T-helper 2 cell treated with Interferon-gamma antibody and Interleukin-4, amounts not matched to agents 100 ng/mL and 5 ng/mL, for 36 hours (primary cell): Measurements from ENCODE around the gene TNS3. TPM values are rescaled to one million over a fixed set of nuclear protein-coding genes. Genes with fewer than 3 reads are reported as not detected.
"Not testable (repeated sequence)": the region's sequence is repeated elsewhere in the genome, so short reads cannot be mapped to it uniquely, and the experiment has no call there.

Experiments used
- intact Hi-C: fragments of 100-400 bp; cut with micrococcal nuclease; formaldehyde crosslinking; loops from one replicate; pipeline ENCODE4 v1.15.1; 2023
- total RNA-seq: library from RNA; stranded (reverse); gene quantifications from 2 replicates; pipeline ENCODE4 v1.2.3, GENCODE V29; 2022

Gene TNS3
- total RNA-seq, 1 donor from 2014 or later: 0.20 TPM

DNA sequence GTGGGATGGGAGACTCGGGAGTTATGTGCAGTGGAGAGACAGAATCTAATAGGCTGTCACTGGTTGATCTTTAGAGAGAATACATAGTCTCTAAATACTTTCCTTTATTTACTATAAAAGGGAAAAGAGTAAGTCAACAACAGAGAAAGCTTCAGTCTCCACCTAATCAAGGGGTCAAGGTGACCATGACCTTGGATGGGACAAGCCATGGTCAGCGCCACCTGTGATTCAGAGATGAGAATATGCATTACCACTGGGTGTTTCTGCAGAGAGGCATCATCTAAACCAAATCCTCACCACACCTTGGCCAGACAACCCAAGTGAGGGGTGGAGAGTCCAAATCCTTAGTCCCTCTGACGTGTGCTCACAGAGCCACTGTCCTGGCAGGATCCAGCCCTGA, 39.9 kb downstream of the TNS3 start:
- intact Hi-C loops: no loop called here

DNA sequence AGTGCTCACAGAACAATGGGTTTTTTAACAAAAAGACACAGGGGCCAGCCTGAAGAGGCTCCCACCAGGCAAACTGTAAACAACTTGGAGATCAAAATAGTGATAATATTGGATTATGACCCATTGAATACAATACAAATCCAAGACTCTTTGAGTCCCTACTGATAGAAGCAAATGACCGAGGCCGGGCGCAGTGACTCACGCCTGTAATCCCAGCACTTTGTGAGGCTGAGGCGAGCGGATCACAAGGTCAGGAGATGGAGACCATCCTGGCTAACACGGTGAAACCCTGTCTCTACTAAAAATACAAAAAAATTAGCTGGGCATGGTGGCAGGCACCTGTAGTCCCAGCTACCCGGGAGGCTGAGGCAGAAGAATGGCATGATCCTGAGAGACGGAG, 40.4 kb downstream of the TNS3 start:
- intact Hi-C loops: not testable (repeated sequence)

DNA sequence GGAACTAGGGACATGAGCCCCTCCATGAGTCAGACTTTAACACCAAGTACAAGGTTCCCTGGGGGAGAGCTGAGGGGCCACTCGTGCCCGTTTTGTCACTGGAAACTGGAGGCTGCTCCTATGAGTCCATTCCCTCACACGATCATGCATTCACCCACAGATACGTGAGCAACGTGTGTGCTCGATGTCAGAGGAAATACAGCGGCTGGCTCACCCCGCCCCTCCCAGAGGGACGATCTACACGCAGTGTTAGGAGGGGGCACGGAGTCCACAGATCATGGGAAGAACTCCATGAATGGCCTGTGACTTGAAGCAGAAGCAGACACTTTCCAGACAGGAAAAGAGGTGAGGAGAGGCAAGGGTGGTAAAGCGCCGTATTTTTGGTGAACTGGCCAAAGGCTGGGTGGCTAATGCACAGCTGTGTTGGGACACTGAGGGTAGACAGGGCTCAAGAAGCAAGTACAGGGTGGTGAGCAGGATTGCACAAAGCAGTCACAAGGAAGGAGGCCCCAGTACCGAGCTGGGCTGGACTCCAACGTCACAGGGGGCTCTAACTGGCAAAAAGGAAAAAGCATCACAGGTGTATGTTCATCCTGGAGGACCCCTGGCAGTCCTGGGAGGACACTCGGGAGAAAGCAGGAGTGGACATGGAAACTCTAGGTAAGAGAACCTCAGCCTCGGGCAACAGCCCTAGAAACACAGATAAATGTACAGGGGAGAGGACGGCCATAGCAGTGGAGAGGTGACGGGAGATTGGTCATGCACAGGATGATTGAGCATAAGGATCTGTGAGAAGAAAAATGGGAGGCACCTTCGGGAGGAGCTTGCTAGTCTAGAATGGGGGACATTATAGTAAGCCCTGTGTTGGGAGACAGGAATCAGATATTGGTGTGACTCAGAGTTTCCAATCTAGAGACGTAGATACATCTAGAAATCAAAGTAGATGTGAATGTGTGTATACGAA, 41.2 kb downstream of the TNS3 start:
- intact Hi-C loops: no loop called here

DNA sequence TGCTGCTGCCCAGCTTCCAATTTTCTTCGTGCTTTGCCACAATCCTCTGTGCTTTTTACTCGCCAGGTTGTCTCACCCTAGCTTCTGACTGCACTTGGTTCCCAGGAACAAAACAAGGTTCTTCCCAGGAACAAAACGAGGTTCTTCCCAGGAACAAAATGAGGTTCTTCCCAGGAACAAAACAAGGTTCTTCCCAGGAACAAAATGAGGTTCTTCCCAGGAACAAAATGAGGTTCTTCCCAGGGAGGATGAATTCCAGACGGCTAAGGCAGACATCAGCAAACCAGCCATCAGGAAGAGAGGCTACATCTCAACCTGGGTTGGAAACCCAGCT, 41.9 kb downstream of the TNS3 start:
- intact Hi-C loops: no loop called here

DNA sequence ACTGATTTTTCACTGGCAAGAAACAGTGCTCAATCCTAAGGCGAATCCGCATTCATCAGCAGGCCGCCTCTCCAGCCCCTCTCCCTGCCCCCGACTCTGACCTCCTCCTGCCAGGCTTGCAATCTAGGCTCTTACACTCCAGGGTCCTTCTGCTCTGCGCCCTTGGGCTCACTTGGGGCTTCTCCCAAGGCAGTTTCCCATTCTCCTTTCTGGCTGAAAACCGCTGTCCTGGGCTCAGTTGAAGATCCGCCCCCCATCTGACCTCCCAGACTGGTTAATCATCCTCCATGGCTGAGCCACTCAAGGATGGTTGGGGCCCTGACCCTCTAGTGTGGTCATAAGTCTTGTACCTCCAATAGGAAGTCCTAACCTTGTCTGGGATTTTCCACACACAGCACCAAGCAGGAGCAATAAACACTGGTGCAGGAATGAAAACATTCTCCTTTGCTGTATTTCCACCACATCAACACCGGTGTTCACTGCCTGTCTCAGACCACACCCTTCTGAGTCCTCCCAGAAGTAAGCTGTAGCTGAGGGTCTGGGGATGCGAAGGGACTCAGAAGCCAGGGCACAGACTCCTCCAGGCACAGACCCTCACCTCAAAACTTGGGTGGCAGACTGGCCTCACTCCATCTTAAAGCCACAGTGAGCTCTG, 42.4 kb downstream of the TNS3 start:
- intact Hi-C loops: no loop called here

DNA sequence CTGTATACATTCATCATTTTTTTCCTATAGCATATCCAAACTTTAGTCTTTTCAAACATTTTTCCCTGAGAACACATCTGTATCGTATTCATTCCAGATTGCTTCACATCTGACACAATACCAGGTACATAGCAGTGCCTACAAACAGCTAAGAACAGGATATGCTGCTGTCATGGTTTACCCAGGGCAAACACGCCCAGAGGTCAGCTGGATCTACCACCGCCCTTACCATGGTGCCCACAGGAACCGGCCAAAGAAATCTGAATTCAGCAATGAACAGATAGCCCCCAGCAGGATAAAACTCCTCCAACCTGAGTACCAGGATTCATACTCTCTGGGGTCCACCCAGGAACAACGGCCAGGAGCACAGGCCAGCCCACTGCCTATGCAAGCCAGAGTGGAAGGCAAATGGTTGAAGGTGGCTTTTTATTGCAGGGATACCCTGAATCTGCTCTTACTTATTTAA, 43.0 kb downstream of the TNS3 start:
- intact Hi-C loops: no loop called here

DNA sequence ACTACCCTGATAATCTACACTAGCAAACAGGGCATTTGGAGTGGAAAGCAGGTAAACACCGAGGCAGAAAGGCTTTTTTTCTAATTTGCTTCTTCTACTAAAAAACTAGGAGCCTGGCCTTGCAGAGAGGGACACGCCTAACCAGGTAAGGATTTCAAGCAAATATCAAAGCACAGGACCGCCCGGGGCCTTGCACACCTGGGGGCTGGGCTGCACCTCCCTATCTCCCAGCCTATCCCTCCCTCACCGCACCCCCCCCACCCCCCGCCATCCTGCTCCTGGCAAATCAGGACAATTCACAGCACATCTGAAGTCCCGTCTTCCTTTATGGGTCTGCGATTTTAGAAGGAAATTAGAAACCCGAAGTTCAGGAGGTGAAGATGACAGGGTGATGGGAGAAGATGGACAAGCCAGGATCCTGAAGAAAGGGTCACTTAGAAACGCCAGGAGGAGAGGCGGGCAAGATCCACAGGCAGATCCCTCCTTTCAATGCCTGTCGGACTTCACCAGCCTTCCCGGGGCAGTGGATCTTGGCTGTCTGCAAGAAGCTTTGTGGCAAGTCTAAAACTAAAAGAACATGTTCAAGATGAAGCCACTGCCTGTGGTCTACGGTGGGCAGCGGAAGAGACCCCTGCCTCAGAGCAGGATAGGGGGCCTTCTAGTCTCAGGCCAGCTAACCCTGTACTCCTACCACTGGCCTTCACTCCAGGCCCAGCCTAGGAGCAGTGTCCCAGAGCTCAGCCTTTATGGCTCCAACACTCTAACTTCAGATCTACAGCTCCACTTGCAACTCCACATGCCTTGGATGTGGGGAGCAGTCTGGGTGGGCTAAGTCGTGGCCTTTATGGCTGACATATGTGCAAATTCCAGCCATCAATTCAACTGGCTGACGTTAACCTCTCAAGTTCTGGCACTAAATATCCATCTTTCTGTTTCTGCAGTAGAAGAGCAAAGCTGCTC, 43.9 kb downstream of the TNS3 start:
- intact Hi-C loops: no loop called here

DNA sequence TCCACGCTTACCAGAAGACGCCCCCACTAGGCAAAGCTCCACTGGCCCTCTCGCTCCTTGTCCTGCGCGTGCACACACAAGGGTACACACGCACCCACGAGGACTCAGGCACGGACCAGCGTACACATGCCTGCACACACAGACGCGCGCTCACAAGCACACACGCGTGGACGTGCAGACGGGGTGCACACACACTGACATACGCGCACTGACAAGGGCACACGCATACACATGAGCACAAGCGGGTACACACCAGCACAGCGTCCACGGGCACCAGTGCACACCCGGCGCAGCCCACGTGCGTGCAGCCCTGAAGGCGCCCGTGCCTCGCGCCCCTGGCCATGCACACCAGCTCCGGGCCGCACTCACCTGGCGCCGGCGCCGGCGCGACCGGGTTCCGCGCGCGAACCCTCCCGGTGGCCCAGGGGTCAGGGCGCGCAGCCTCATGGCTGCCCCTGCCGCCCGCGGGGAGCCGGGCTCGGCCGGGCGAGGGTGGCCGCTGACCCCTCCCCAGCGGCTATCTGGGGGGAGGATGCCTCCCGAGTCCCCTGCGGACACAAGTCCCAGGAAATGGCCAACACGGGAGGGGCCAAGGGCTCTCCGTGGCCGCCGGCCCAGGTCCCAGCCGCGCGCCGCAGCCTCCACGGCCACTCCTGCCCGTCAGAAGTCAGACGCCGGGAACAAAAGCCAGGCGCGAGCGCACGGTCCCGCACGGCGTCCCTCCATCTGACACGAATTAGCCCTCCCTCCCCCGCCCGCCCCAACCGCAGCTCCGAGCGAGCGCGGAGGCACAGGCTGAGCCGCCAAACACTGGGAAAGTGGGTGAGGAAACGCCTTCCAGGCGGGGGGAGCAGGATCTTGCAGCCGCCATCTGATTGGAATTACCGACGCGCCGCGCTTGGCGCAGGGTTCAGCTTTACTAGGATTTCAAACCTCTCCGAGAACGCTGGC, 45.0 kb downstream of the TNS3 start:
- intact Hi-C loops: no loop called here

DNA sequence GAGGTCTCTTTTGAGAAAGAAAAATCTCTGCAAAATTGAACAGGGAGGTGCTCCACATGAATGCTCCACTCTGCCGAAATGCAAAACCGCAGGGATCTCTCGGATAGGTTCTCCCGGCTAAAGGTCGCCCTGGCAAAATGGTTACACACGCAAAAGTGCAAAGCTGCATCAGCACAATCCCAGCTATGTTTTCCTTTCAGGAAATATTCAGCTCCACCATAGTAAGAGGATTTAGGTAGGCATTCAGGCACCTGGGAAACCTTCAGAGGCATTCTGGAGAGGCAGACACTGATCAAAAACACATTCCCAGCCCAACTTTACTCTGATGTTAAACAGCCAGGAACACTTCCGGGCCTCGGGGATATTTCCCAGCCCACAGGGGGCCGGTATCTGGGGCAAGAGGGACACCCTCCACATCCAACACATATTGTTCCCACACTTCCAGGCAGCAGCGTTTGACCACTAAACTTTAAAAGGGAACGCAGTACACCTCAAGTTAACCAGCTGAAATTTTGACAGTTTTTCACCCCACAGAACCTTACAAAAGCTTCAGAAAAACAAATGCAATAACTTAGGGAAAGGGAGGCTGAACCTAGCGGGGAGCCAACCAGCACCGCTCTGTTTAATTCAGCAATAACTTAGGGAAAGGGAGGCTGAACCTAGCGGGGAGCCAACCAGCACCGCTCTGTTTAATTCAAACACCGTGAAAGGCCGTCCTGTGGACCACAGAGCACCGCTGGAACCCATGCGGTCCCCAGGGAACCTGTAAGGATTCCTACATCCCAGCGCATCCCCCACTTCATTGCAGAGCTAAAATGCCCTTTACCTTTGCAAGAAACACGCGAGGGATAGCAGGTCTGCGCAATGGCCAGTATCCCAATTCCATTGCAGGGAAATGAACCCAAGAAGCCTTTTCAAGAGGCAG, 45.9 kb downstream of the TNS3 start:
- intact Hi-C loops: no loop called here

DNA sequence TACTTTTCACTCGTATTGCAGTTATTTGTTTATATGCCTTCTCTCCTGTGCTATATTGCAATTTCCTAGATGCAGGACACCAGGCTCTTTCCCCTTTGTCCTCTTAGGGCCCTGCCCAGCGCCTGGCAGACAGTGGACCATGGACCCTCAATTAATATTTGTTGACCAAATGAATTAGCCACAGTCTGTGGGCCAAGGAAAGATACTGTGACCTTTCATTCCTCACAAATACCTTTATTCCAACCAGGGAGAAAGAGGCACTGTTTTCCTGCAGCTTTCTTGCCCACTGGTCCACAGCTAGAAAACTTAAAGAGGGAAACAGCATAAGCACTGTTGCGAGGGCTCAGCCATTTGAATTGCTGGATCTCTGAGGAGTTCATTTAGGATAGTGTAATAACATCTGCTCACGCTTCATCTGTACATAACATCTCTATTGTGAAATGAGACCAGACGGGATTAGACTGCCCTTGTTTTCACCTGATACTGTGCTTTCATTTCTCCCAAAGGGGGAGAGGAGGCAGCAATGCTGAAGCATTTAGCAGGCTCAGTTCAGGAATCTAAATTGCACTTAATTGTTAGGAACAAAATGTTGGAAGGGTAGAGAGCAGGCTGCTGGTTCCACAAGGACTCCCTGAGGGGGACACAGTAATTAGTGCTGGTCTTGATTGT, 46.7 kb downstream of the TNS3 start:
- intact Hi-C loops: no loop called here

DNA sequence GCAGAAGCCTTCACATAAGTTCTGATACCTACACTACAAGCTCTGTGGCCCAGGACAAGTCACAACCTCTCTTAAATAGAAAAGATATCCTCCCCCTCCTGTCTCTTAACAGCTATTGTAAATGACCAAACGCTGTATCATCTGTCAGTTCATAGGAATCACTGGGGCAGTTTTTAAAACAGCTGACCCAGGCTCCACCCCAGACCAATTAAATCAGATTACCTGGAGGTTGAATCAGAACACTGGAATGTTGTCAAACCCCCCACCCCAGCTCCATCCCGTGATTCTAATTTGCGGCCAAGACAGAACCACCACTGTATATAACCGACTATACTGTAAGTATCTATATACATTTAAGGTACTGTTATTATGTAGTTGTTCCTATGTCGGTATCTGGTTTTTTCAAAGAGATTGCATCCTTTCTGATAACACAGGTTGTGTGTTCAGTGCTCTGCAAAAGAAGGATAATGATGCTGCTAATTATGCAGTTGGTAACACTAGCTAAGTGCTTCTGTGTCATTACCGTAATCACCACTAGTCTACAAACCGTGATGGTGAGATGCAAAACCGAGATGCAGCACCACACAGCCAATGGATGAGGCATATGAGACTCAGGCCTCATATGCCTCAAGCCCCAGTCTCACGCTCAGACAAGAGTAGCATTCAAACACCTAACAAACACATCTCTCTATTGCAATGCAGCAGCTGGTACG, 47.4 kb downstream of the TNS3 start:
- intact Hi-C loops: no loop called here

DNA sequence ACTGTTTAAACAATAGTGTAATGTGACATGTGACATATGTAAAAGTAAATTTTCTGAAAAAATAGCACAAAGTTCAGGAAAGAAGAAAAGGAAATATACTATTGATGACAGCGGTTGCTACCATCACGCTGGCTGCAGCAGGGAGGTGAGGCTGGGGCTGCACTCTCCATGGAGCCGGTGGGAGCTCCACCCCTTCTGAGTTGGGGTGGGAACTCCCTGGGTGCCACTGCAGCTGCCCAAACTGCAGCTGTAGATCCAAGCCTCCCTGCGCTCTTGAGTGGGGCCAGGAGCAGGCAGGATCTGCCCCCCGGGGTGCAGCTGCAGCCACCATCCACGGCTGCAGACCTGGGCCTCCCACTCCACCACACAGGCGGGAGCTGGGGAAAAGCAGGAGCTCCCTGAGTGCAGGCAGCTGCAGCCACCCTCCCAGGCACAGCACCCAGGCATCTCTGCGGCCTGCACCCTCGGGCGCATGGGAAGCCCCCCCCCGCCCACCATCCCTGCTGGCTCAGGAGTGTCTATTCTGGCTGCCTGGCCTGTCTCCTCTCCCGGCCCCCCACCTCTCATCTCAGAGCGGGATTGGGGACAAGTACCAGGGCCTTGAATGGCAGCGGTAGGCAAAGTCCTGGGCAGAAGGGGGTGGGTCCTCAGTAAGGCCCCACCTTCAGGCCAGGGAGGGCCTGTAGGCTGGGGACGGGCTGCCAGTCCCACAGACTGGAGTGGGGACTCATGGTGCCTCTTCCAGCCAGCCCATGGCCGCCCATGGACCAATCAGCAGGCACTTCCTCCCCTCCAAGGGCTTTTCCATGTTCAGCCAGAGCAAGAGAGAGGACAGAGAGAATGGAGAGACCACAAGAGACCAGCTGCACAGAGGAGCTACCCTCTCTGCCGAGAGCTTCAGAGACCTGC, 50.1 kb downstream of the TNS3 start:
- intact Hi-C loops: no loop called here

DNA sequence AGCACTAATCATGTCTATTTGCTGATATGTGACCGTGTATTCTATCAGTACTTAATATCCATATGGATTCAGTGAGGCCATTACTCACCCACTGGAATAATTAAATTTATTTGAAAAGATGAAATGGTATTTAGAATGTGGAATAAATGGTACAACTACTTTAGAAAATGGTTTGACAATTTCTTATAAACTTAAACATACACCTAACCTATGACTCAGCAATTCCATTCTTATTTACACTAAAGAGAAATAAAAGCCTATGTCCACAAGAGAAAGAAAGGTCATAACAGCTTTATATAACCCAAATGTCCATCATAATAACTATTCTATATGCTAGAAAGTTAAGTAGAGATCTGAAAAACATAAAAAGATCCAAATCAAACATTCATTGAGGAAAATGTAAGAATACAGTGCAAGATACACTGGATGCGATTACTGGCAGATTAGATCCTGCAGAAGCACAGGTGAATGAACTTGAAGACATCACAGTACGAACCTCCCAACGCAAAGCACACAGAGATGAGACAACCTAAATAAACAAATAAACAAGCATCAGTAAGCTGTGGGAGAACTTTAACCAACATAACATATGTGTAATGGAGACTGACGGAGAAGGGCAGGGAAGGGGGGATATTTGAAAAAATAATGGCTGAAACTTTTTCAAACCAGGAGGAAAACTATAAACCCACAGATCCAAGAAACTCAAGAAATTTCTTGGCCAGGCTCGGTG, 51.9 kb downstream of the TNS3 start:
- intact Hi-C loops: no loop called here

DNA sequence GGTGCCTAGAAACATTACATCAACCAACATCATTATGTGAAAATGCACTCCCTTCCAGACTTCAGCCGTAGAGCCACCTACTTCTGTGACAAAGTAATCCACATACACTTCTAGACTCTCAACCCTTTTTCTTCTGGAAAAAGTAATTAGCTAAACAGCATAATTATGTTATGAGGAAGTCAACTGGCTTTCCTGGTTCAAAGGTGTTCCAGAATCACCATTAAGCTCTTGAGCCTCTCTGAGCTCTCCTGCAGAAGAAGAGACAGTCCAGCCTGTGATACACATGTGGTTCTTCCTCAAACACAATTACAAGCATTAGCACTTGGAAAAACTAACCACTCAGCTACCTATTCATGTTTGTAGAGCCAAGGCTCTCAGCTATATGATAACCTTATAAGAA, 52.5 kb downstream of the TNS3 start:
- intact Hi-C loops: no loop called here

DNA sequence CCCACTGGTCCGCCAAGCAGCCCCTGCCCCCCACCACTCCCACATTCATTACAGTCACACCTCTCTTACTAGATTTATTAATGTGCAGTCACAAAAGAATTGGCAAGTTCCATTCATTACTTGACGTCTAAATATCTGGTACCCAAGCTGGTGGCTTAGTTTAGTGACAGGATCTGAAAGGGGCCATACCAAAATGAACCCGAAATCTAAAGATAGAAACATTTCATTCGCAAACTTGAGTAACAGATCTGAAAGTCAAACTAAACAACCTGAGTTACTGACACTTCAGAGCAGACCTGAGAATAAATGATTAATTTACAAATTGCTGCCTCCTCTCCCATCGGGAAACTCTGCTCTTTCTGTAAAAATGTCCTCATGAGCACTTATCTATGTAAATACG, 53.4 kb downstream of the TNS3 start:
- intact Hi-C loops: no loop called here

DNA sequence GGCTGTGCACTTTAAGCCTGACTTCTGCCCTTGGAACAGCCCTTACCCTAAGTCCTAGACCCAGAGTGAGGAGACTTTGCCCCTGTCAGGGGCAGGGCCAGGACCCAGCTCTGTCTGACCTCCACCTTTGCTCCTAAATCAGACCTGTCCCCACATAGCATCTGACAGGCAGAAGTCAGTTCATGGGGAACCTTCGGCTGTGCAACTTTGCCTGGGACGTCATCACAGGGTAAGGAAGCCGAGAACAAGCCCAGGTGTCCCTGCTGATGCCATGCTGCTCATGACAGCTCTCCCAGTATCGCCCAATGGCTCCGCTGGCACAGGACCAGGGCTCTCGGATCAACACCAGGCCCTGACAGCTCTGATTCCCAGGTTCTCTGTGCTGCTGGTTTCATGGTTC, 55.4 kb downstream of the TNS3 start:
- intact Hi-C loops: no loop called here
